ENCODE measurements around the gene L2HGDH. TPM values are rescaled to one million over a fixed set of nuclear protein-coding genes. Genes with fewer than 3 reads are reported as not detected.

L2HGDH gene
- total RNA-seq, 1 donor, result 3.6 TPM

GRCh38 chr14:50222055-50222613, 89.9 kb downstream of the L2HGDH start:
- H3K9me3 ChIP-seq (ENCODE audit: low read depth, low read length), result no peaks in the 10 kb centered on the region

GRCh38 chr14:50218501-50218900, 93.5 kb downstream of the L2HGDH start:
- Histone ChIP-seq H3K79me2 (ENCODE audit: insufficient read depth, low read length) (peaks cover 81% of the 10 kb centered on the region), H2AFZ (ENCODE audit: low read length) (no peak overlapping the region), H3K4me3 (ENCODE audit: insufficient read depth, low read length) (no peak overlapping the region), H3K4me1 (ENCODE audit: insufficient read depth, low read length) (peaks cover 4% of the 10 kb centered on the region), H3K4me2 (ENCODE audit: insufficient read depth, low read length) (no peak overlapping the region), H3K9me3 (ENCODE audit: low read depth, low read length) (no peaks in the 10 kb centered on the region), H3K27me3 (ENCODE audit: insufficient read depth, low read length) (no peaks in the 10 kb centered on the region), H4K20me1 (ENCODE audit: insufficient read depth, low read length) (peaks cover 14% of the 10 kb centered on the region), H3K36me3 (ENCODE audit: insufficient read depth, low read length) (no peaks in the 10 kb centered on the region), H3K27ac (ENCODE audit: low read depth, low read length) (no peak overlapping the region)
- DNase-seq (ENCODE audit: insufficient read length, low spot score, missing footprints), result no peak
- no peak for TF ChIP-seq CTCF (IDR thresholded peaks at IDR 0.05; ENCODE audit: extremely low read depth, low read depth, low read length)

More at GRCh38 chr14:50222055-50222613, 89.9 kb downstream of the L2HGDH start:
- Histone ChIP-seq H2AFZ (ENCODE audit: low read length) (no peak overlapping the region), H3K79me2 (ENCODE audit: insufficient read depth, low read length) (peaks cover 83% of the 10 kb centered on the region), H3K4me3 (ENCODE audit: insufficient read depth, low read length) (no peak overlapping the region), H3K36me3 (ENCODE audit: insufficient read depth, low read length) (no peaks in the 10 kb centered on the region), H3K27me3 (ENCODE audit: insufficient read depth, low read length) (no peaks in the 10 kb centered on the region), H3K4me1 (ENCODE audit: insufficient read depth, low read length) (peaks cover 22% of the 10 kb centered on the region), H3K4me2 (ENCODE audit: insufficient read depth, low read length) (no peak overlapping the region), H4K20me1 (ENCODE audit: insufficient read depth, low read length) (peaks cover 40% of the 10 kb centered on the region), H3K27ac (ENCODE audit: low read depth, low read length) (no peak overlapping the region)
- DNase-seq (ENCODE audit: insufficient read length, low spot score, missing footprints), result peak; percentile 9
- no peak for TF ChIP-seq CTCF (IDR thresholded peaks at IDR 0.05; ENCODE audit: extremely low read depth, low read depth, low read length)

- Histone ChIP-seq H3K36me3 (ENCODE audit: insufficient read depth, low read length) (no peaks in the 10 kb centered on the region), H3K4me3 (ENCODE audit: insufficient read depth, low read length) (no peak overlapping the region), H3K27ac (ENCODE audit: low read depth, low read length) (no peak overlapping the region), H3K79me2 (ENCODE audit: insufficient read depth, low read length) (peaks cover 77% of the 10 kb centered on the region), H4K20me1 (ENCODE audit: insufficient read depth, low read length) (peaks cover 9% of the 10 kb centered on the region), H2AFZ (ENCODE audit: low read length) (no peak overlapping the region), H3K27me3 (ENCODE audit: insufficient read depth, low read length) (no peaks in the 10 kb centered on the region), H3K4me1 (ENCODE audit: insufficient read depth, low read length) (no peaks in the 10 kb centered on the region), H3K4me2 (ENCODE audit: insufficient read depth, low read length) (no peak overlapping the region), H3K9me3 (ENCODE audit: low read depth, low read length) (no peaks in the 10 kb centered on the region)
- no peak for DNase-seq (ENCODE audit: insufficient read length, low spot score, missing footprints)
- no peak for TF ChIP-seq CTCF (IDR thresholded peaks at IDR 0.05; ENCODE audit: extremely low read depth, low read depth, low read length)
These were observed 96.6 kb downstream of the L2HGDH start for GRCh38 chr14:50215416-50215815.

GRCh38 chr14:50213795-50214194, 98.2 kb downstream of the L2HGDH start:
- DNase-seq (ENCODE audit: insufficient read length, low spot score, missing footprints), result no peak
- Histone ChIP-seq H3K9me3 (ENCODE audit: low read depth, low read length) (no peaks in the 10 kb centered on the region), H2AFZ (ENCODE audit: low read length) (no peak overlapping the region), H3K4me1 (ENCODE audit: insufficient read depth, low read length) (no peaks in the 10 kb centered on the region), H3K27ac (ENCODE audit: low read depth, low read length) (no peak overlapping the region), H3K27me3 (ENCODE audit: insufficient read depth, low read length) (no peaks in the 10 kb centered on the region), H3K4me2 (ENCODE audit: insufficient read depth, low read length) (no peak overlapping the region), H3K4me3 (ENCODE audit: insufficient read depth, low read length) (no peak overlapping the region), H4K20me1 (ENCODE audit: insufficient read depth, low read length) (peaks cover 9% of the 10 kb centered on the region), H3K36me3 (ENCODE audit: insufficient read depth, low read length) (no peaks in the 10 kb centered on the region), H3K79me2 (ENCODE audit: insufficient read depth, low read length) (peaks cover 76% of the 10 kb centered on the region)
- no peak for TF ChIP-seq CTCF (IDR thresholded peaks at IDR 0.05; ENCODE audit: extremely low read depth, low read depth, low read length)
